ENCODE results near the gene CIDEC.

GRCh38 chr3:9828801-9829755 lies 51.0 kb downstream of the CIDEC start:
- no peak for TF ChIP-seq CTCF (conservative IDR thresholded peaks at IDR 0.05; ENCODE audit: low read length)
- no peak for TF ChIP-seq EZH2phosphoT487 (IDR thresholded peaks at IDR 0.05; ENCODE audit: borderline replicate concordance, low read depth, low read length)

Measured in OCI-LY7 (cell line).